ENCODE data around the gene PTPRE. TPM values are rescaled to one million over a fixed set of nuclear protein-coding genes. Genes with fewer than 3 reads are reported as not detected.

The PTPRE gene
- polyA plus RNA-seq, 1 donor (not counting 4 experiments of a cell fraction or from before 2014, with no cell fraction given): 15.1 TPM

- dilution Hi-C loops (cut with MboI; ENCODE audit: extremely low pct_ligation_motif_present, low sequenced_read_pairs): no loop called here
- Histone ChIP-seq H3K79me2 (ENCODE audit: control insufficient read depth, insufficient read depth, low read length) (no peaks in the 10 kb centered on the region), H3K4me1 (ENCODE audit: control insufficient read depth, extremely low read depth, insufficient read depth, low read length) (no peaks in the 10 kb centered on the region), H3K9me1 (ENCODE audit: control insufficient read depth, extremely low read depth, insufficient read depth, low read length) (no peaks in the 10 kb centered on the region), H3K9ac (ENCODE audit: control insufficient read depth, extremely low read depth, insufficient read depth, low read length) (no peak overlapping the region), H3K9me3 (ENCODE audit: control insufficient read depth, low read depth, low read length) (peaks cover 3% of the 10 kb centered on the region), H3K4me3 (ENCODE audit: control insufficient read depth in 2 of 3, extremely low read depth in 1 of 3, insufficient read depth in 2 of 3, low read depth in 1 of 3, low read length in 3 of 3) (no peak overlapping the region), H3K4me2 (ENCODE audit: control insufficient read depth, extremely low read depth, insufficient read depth, low read depth, low read length) (no peak overlapping the region), H3K27ac (ENCODE audit: control insufficient read depth, insufficient read depth, low read length) (no peak overlapping the region), H4K20me1 (ENCODE audit: control insufficient read depth, extremely low read depth, insufficient read depth, low read length) (no peaks in the 10 kb centered on the region), H2AFZ (ENCODE audit: control insufficient read depth, low read length) (no peak overlapping the region), H3K36me3 (ENCODE audit: control insufficient read depth in 2 of 2, extremely low read depth in 1 of 2, insufficient read depth in 2 of 2, low read length in 2 of 2) (no peaks in the 10 kb centered on the region), H3K27me3 (ENCODE audit: control insufficient read depth, extremely low read depth, insufficient read depth, low read length) (peaks cover 5% of the 10 kb centered on the region)
- DNase-seq (ENCODE audit: low read depth, low spot score) (no peak), FAIRE-seq (no peak)
- TF ChIP-seq, protein P1, sequence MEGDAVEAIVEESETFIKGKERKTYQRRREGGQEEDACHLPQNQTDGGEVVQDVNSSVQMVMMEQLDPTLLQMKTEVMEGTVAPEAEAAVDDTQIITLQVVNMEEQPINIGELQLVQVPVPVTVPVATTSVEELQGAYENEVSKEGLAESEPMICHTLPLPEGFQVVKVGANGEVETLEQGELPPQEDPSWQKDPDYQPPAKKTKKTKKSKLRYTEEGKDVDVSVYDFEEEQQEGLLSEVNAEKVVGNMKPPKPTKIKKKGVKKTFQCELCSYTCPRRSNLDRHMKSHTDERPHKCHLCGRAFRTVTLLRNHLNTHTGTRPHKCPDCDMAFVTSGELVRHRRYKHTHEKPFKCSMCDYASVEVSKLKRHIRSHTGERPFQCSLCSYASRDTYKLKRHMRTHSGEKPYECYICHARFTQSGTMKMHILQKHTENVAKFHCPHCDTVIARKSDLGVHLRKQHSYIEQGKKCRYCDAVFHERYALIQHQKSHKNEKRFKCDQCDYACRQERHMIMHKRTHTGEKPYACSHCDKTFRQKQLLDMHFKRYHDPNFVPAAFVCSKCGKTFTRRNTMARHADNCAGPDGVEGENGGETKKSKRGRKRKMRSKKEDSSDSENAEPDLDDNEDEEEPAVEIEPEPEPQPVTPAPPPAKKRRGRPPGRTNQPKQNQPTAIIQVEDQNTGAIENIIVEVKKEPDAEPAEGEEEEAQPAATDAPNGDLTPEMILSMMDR (optimal IDR thresholded peaks at IDR 0.05 in 1 of 3, IDR thresholded peaks at IDR 0.05 in 1 of 3, conservative IDR thresholded peaks at IDR 0.05 in 1 of 3; ENCODE audit: extremely low read depth in 1 of 3, insufficient read depth in 2 of 3, low read length in 3 of 3): no peak
- no peak for TF ChIP-seq EZH2 (IDR thresholded peaks at IDR 0.05; ENCODE audit: low read length)
These were observed 69.4 kb downstream of the PTPRE start for GRCh38 chr10:127976286-127976685.

- FAIRE-seq (no peak), DNase-seq (ENCODE audit: low read depth, low spot score) (no peak)
- Histone ChIP-seq H3K4me2 (ENCODE audit: control insufficient read depth, extremely low read depth, insufficient read depth, low read depth, low read length) (no peak overlapping the region), H3K36me3 (ENCODE audit: control insufficient read depth in 2 of 2, extremely low read depth in 1 of 2, insufficient read depth in 2 of 2, low read length in 2 of 2) (no peaks in the 10 kb centered on the region), H2AFZ (ENCODE audit: control insufficient read depth, low read length) (no peak overlapping the region), H3K27ac (ENCODE audit: control insufficient read depth, insufficient read depth, low read length) (no peak overlapping the region), H3K4me3 (ENCODE audit: control insufficient read depth in 2 of 3, extremely low read depth in 1 of 3, insufficient read depth in 2 of 3, low read depth in 1 of 3, low read length in 3 of 3) (no peak overlapping the region), H3K4me1 (ENCODE audit: control insufficient read depth, extremely low read depth, insufficient read depth, low read length) (no peaks in the 10 kb centered on the region), H4K20me1 (ENCODE audit: control insufficient read depth, extremely low read depth, insufficient read depth, low read length) (no peaks in the 10 kb centered on the region), H3K27me3 (ENCODE audit: control insufficient read depth, extremely low read depth, insufficient read depth, low read length) (peaks cover 5% of the 10 kb centered on the region), H3K9ac (ENCODE audit: control insufficient read depth, extremely low read depth, insufficient read depth, low read length) (no peak overlapping the region), H3K9me1 (ENCODE audit: control insufficient read depth, extremely low read depth, insufficient read depth, low read length) (no peaks in the 10 kb centered on the region), H3K79me2 (ENCODE audit: control insufficient read depth, insufficient read depth, low read length) (no peaks in the 10 kb centered on the region), H3K9me3 (ENCODE audit: control insufficient read depth, low read depth, low read length) (peaks cover 3% of the 10 kb centered on the region)
- TF ChIP-seq, protein P1 (optimal IDR thresholded peaks at IDR 0.05 in 1 of 3, IDR thresholded peaks at IDR 0.05 in 1 of 3, conservative IDR thresholded peaks at IDR 0.05 in 1 of 3; ENCODE audit: extremely low read depth in 1 of 3, insufficient read depth in 2 of 3, low read length in 3 of 3): no peak
- no peak for TF ChIP-seq EZH2 (IDR thresholded peaks at IDR 0.05; ENCODE audit: low read length)
- dilution Hi-C loops (cut with MboI; ENCODE audit: extremely low pct_ligation_motif_present, low sequenced_read_pairs): no loop called here
These were observed 69.9 kb downstream of the PTPRE start for GRCh38 chr10:127976701-127977356.

All from keratinocyte (primary cell).